IPS-20b (cell line): Measurements from ENCODE around the gene CUBN.

Experiments
- H3K27ac ChIP-seq: one replicate; pipeline ENCODE4 v1.5.1; 2013; ENCODE audit warnings: low read length
- H3K27me3 ChIP-seq: 2 replicates; pipeline ENCODE4 v1.6.1; 2013; ENCODE audit warnings: mild to moderate bottlenecking, low read length, inconsistent platforms; ENCODE audit not compliant: insufficient read depth
- H3K36me3 ChIP-seq: 2 replicates; pipeline ENCODE4 v1.6.1; 2013; ENCODE audit warnings: low read depth, mild to moderate bottlenecking, inconsistent platforms, low read length, moderate library complexity; ENCODE audit not compliant: insufficient read depth
- H3K4me1 ChIP-seq: 2 replicates; pipeline ENCODE4 v1.6.1; 2013; ENCODE audit warnings: mild to moderate bottlenecking, control low read depth, inconsistent platforms, low read length, moderate library complexity; ENCODE audit not compliant: insufficient read depth
- H3K4me3 ChIP-seq: 2 replicates; pipeline ENCODE4 v1.5.1; 2013; ENCODE audit warnings: mild to moderate bottlenecking, low read length, inconsistent platforms
- H3K9ac ChIP-seq: 2 replicates; pipeline ENCODE4 v1.6.1; 2013; ENCODE audit warnings: low read depth, mild to moderate bottlenecking, inconsistent platforms, low read length, moderate library complexity
- H3K9me3 ChIP-seq: 2 replicates; pipeline ENCODE4 v1.6.1; 2013; ENCODE audit warnings: mild to moderate bottlenecking, low read depth, low read length, inconsistent platforms; ENCODE audit not compliant: insufficient read depth

Gene CUBN

DNA sequence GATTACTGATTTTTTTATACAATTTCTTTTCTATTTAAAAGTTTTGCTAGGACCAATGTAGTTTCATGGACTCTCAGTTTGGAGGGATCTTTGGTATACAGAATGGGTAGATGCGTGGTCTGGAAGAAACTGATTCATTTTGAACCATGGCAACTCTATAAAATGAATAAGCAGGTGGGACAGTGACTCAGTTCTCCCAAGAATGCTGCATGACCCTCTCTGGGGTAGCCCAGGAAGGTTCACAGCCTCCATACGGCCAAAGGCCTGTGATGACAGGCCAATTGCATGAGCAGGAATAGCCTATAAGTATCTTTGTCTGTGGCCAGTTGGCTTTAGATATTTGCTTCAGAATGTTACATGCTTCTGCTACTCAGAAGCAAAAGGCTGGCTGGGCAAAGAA lies 199.1 kb downstream of the CUBN start:
- H3K27me3 ChIP-seq, result no peaks in the 10 kb centered on the region
- no peaks in the 10 kb centered on the region for H3K9me3 ChIP-seq
- H3K4me1 ChIP-seq, result no peaks in the 10 kb centered on the region; the same call in 1 of the 2 replicates
- no peak overlapping the region for H3K27ac ChIP-seq
- no peaks in the 10 kb centered on the region for H3K36me3 ChIP-seq
- H3K4me3 ChIP-seq, result no peak overlapping the region
- H3K9ac ChIP-seq, result no peak overlapping the region

DNA sequence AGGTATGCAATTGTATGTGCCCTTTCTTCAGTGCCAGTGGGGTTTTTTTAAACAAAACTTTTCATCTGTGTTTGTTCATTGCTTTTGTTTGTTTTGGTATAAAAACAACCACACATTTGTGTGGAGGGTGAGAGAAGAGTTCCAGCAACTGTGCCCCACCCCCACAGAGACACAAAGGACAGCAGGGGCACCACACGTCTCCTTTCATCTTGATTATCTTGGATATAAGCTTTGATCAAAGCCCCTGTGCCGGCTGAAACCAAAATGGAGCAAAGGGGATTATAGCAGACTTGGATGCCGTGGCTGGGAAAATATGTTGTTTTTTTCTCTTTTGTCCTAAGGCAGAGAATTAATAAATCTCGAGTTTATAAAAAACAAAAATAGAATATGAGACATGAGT lies 200.5 kb downstream of the CUBN start:
- Histone ChIP-seq H3K4me3 (no peak overlapping the region), H3K36me3 (no peaks in the 10 kb centered on the region), H3K4me1 (no peaks in the 10 kb centered on the region; the same call in 1 of the 2 replicates), H3K27me3 (no peaks in the 10 kb centered on the region), H3K27ac (no peak overlapping the region), H3K9ac (no peak overlapping the region), H3K9me3 (no peaks in the 10 kb centered on the region)

- Histone ChIP-seq H3K27me3 (no peaks in the 10 kb centered on the region), H3K9ac (no peak overlapping the region), H3K9me3 (no peaks in the 10 kb centered on the region), H3K36me3 (no peaks in the 10 kb centered on the region), H3K4me3 (no peak overlapping the region), H3K27ac (no peak overlapping the region), H3K4me1 (no peaks in the 10 kb centered on the region; the same call in 1 of the 2 replicates)
Measured at GRCh38 chr10:16927546-16927945, 202.1 kb downstream of the CUBN start.

DNA sequence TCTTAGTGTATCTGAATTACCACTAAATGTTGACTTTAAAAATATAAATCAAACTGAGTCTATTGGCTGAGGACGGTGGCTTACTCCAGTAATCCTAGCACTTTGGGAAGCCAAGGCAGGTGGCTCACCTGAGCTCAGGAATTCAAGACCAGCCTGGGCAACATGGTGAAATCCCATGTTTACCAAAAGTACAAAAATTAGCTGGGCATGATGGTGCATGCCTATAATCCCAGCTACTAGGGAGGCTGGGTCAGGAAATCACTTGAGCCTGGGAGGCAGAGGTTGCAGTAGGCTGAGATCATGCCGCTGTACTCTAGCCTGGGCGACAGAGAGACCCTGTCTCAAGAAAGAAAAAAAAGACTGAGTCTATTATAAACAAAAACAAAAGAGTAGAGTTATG lies 205.9 kb downstream of the CUBN start:
- no peaks in the 10 kb centered on the region for H3K36me3 ChIP-seq
- no peaks in the 10 kb centered on the region; the same call in 1 of the 2 replicates for H3K4me1 ChIP-seq
- no peak overlapping the region for H3K4me3 ChIP-seq
- H3K27ac ChIP-seq, result no peak overlapping the region
- H3K27me3 ChIP-seq, result no peaks in the 10 kb centered on the region
- no peak overlapping the region for H3K9ac ChIP-seq
- no peaks in the 10 kb centered on the region for H3K9me3 ChIP-seq

DNA sequence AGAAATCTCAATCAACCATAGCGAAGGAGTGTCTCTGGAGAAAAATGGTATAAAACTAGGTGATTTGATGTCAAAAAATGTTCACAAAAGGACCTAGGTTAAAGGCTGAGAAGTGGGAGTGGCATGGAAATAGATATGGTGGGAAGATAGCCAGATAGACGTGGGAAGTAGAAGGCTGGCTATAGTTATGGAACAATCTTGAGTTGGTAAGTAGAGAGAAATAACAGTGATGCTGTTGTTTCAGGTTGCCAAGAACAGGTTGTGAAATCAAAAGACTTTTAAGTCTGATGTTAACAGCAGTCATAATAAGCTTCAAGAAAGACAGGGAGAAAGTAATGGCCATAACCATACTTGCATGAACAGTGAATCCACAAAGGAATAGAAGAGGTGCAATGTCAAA lies 206.3 kb downstream of the CUBN start:
- no peaks in the 10 kb centered on the region; the same call in 1 of the 2 replicates for H3K4me1 ChIP-seq
- no peak overlapping the region for H3K9ac ChIP-seq
- no peaks in the 10 kb centered on the region for H3K36me3 ChIP-seq
- H3K4me3 ChIP-seq, result no peak overlapping the region
- no peak overlapping the region for H3K27ac ChIP-seq
- no peaks in the 10 kb centered on the region for H3K9me3 ChIP-seq
- no peaks in the 10 kb centered on the region for H3K27me3 ChIP-seq

DNA sequence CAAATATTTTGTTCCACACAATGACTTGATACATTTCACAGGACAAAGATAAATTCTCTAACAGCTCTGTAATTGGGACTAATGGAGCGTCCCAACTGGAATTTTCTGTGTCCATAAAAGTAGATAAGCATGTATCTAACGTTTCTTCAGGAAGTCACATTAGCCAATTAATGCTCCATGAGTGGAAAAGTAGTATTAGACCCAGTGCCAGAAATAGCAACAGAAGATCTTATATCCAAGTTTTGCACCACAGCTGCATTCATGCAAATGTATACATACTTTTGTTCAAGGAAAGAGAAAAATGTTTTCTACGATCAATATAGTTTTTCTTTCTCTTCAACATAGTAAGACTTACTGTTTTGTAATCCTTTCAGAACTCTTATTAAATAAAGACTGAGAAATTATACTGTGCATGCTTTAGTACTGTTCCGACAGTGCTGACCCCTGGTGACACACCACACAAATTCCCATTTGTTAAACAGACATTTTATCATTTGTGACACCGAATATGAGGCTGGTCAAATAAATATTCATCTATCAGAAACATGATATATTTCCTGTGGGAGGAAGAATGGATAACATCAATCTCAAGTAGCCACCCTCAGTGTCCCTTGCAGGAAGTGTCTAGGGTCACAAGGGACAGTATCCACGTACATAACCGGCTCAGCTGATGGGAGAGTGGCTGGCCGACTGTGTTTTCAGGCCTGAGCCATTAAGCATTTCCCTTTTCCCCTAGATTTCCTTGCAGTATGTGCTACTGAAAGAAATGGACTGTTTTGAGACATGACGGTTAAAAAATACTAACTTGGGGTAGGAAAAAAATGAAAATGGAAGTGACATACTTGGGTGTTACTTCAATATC lies 210.3 kb downstream of the CUBN start:
- no peak overlapping the region for H3K4me3 ChIP-seq
- no peaks in the 10 kb centered on the region for H3K9me3 ChIP-seq
- no peak overlapping the region for H3K9ac ChIP-seq
- no peak overlapping the region for H3K27ac ChIP-seq
- no peaks in the 10 kb centered on the region for H3K27me3 ChIP-seq
- H3K4me1 ChIP-seq, result no peaks in the 10 kb centered on the region
- H3K36me3 ChIP-seq, result no peaks in the 10 kb centered on the region

GRCh38 chr10:16916496-16916895 lies 213.1 kb downstream of the CUBN start:
- no peak overlapping the region for H3K4me3 ChIP-seq
- H3K4me1 ChIP-seq, result no peaks in the 10 kb centered on the region
- H3K36me3 ChIP-seq, result no peaks in the 10 kb centered on the region
- no peak overlapping the region for H3K27ac ChIP-seq
- no peak overlapping the region for H3K9ac ChIP-seq
- H3K27me3 ChIP-seq, result no peaks in the 10 kb centered on the region
- H3K9me3 ChIP-seq, result no peaks in the 10 kb centered on the region

- no peak overlapping the region for H3K27ac ChIP-seq
- no peaks in the 10 kb centered on the region for H3K4me1 ChIP-seq
- no peak overlapping the region for H3K9ac ChIP-seq
- H3K4me3 ChIP-seq, result no peak overlapping the region
- H3K36me3 ChIP-seq, result no peaks in the 10 kb centered on the region
- no peaks in the 10 kb centered on the region for H3K9me3 ChIP-seq
- H3K27me3 ChIP-seq, result no peaks in the 10 kb centered on the region
Measured at GRCh38 chr10:16915300-16915699, 214.3 kb downstream of the CUBN start.

GRCh38 chr10:16913266-16913665 lies 216.3 kb downstream of the CUBN start:
- H3K27ac ChIP-seq, result no peak overlapping the region
- no peaks in the 10 kb centered on the region for H3K4me1 ChIP-seq
- H3K9ac ChIP-seq, result no peak overlapping the region
- H3K36me3 ChIP-seq, result no peaks in the 10 kb centered on the region
- no peaks in the 10 kb centered on the region for H3K9me3 ChIP-seq
- no peak overlapping the region for H3K4me3 ChIP-seq
- no peaks in the 10 kb centered on the region for H3K27me3 ChIP-seq

DNA sequence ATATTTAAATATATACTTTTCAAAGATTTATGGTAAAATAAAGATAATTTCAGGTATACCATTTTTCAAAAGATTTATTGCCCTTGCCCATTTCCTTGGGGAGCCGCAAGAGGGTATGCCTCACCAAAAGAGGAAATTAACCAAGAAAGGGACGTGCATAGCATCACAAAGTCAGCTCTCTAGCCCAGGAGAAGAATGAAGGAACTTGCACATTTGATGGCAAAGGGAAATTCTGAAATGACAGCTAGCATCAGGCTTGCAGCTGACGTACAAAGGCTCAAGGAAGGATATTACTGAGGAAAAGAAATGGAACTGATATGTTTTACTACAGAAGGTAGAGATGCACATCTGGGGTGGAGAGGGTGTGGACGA lies 218.8 kb downstream of the CUBN start:
- H3K9ac ChIP-seq, result no peak overlapping the region
- H3K9me3 ChIP-seq, result no peaks in the 10 kb centered on the region

GRCh38 chr10:16909961-16910792 lies 219.4 kb downstream of the CUBN start:
- Histone ChIP-seq H3K36me3 (no peaks in the 10 kb centered on the region), H3K27ac (no peak overlapping the region), H3K9me3 (no peaks in the 10 kb centered on the region), H3K4me3 (no peak overlapping the region), H3K4me1 (no peaks in the 10 kb centered on the region), H3K9ac (no peak overlapping the region), H3K27me3 (no peaks in the 10 kb centered on the region)

More for the DNA sequence above, 218.8 kb downstream of the CUBN start:
- no peak overlapping the region for H3K4me3 ChIP-seq
- no peak overlapping the region for H3K27ac ChIP-seq
- no peaks in the 10 kb centered on the region for H3K4me1 ChIP-seq
- H3K36me3 ChIP-seq, result no peaks in the 10 kb centered on the region
- H3K27me3 ChIP-seq, result no peaks in the 10 kb centered on the region
